GM19193 (cell line): Measurements from ENCODE around the gene FARP1.

ENCODE experiments used
- POLR2A ChIP-seq: IDR thresholded peaks from 4 replicates; pipeline ENCODE4 v1.6.1; 2011; ENCODE audit not compliant: insufficient read depth, insufficient read length; ENCODE audit errors: extremely low read depth

FARP1 gene

GRCh38 chr13:98333486-98333885 lies 190.6 kb downstream of the FARP1 start:
- TF ChIP-seq POLR2A: no peak

- no peak for TF ChIP-seq POLR2A
Measured at GRCh38 chr13:98334620-98335205, 191.8 kb downstream of the FARP1 start.

GRCh38 chr13:98335721-98336120 lies 192.8 kb downstream of the FARP1 start:
- no peak for TF ChIP-seq POLR2A

- no peak for TF ChIP-seq POLR2A
Measured at GRCh38 chr13:98338310-98338709, 195.4 kb downstream of the FARP1 start.

GRCh38 chr13:98339684-98340425 lies 197.0 kb downstream of the FARP1 start:
- no peak for TF ChIP-seq POLR2A

- TF ChIP-seq POLR2A: no peak
Measured at GRCh38 chr13:98342953-98343352, 200.1 kb downstream of the FARP1 start.

GRCh38 chr13:98343461-98343860 lies 200.6 kb downstream of the FARP1 start:
- no peak for TF ChIP-seq POLR2A

GRCh38 chr13:98344392-98344791 lies 201.5 kb downstream of the FARP1 start:
- no peak for TF ChIP-seq POLR2A

- no peak for TF ChIP-seq POLR2A
Measured at GRCh38 chr13:98345107-98345935, 202.4 kb downstream of the FARP1 start.

- TF ChIP-seq POLR2A: no peak
Measured at GRCh38 chr13:98346904-98347636, 204.2 kb downstream of the FARP1 start.

- TF ChIP-seq POLR2A: no peak
Measured at GRCh38 chr13:98347756-98348155, 204.9 kb downstream of the FARP1 start.

- TF ChIP-seq POLR2A: no peak
Measured at GRCh38 chr13:98348466-98349200, 205.7 kb downstream of the FARP1 start.

GRCh38 chr13:98349731-98350305 lies 206.9 kb downstream of the FARP1 start:
- no peak for TF ChIP-seq POLR2A

- no peak for TF ChIP-seq POLR2A
Measured at GRCh38 chr13:98350746-98351330, 207.9 kb downstream of the FARP1 start.
